ENCODE data around the gene SMIM17. TPM values are rescaled to one million over a fixed set of nuclear protein-coding genes. Genes with fewer than 3 reads are reported as not detected.

SMIM17 gene
- total RNA-seq, 1 donor, result not detected

DNA sequence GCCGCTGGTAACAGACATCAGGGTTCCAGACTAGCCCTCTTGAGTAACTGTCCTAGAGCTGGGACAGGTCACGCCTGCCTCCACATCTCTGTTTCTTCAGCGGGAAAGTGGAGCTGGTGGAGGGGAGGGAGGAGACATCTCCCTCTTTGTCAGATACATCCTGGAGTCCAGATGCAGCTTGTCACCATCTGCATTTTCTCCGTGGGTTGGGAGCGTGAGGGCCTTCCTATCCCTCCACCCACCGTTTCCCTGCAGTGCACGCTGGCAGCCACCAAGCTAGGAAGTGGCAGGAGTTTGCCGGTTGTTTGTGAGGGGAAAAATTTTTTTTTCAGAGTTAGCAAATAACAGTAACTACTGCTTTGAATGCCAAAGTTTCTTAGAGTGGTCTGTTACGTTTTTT, 20.0 kb upstream of the SMIM17 start:
- H3K4me1 ChIP-seq (ENCODE audit: insufficient read depth, low read length), result no peaks in the 10 kb centered on the region
- H3K27me3 ChIP-seq (ENCODE audit: insufficient read depth, low read length), result no peaks in the 10 kb centered on the region
- peaks cover 11% of the 10 kb centered on the region for H3K9me3 ChIP-seq (ENCODE audit: low read depth, low read length)
- no peak overlapping the region for H3K4me3 ChIP-seq (ENCODE audit: low read length)

DNA sequence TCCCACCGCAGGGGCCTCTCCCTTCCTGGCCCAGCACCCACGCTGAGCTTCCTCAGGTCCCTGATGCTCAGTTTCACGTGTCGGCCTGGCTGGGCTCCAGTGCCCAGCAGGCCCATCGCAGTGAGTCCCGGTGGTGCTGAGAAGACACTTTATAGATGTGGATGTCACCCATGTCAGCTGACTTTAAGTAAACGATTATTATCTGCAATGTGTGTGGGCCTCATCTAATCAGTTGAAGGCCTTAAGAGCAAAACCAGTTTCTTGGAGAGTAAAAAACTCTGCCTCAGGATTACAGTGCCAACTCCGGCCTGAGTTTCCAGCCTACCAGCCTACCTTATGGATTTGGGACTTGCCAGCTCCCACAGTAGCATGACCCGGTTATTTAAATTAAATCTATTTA, 17.3 kb upstream of the SMIM17 start:
- Histone ChIP-seq H3K4me1 (ENCODE audit: insufficient read depth, low read length) (no peaks in the 10 kb centered on the region), H3K27me3 (ENCODE audit: insufficient read depth, low read length) (no peaks in the 10 kb centered on the region), H3K9me3 (ENCODE audit: low read depth, low read length) (peaks cover 11% of the 10 kb centered on the region), H3K4me3 (ENCODE audit: low read length) (no peak overlapping the region)

DNA sequence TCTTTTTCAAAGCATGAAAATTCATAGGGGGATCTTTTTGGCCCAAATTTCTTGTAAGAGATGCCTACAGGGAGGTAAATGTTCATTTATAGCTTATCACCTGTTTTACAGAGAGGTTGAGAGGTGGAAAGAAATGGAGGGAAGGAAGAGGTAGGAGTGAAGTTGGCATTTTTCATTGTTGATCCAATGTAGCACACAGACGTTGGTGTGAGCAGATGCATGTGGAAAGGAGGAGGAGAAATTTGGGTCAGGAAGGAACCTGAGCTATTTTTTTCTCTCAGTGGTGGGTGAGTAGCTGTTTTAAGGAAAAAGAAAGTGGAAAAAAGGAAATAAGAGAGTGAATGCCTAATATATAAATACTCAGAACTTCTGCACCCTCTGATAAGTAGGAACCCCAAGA, 9.9 kb upstream of the SMIM17 start:
- Histone ChIP-seq H3K9me3 (ENCODE audit: low read depth, low read length) (peaks cover 25% of the 10 kb centered on the region), H3K4me1 (ENCODE audit: insufficient read depth, low read length) (no peaks in the 10 kb centered on the region), H3K4me3 (ENCODE audit: low read length) (no peak overlapping the region), H3K27me3 (ENCODE audit: insufficient read depth, low read length) (no peaks in the 10 kb centered on the region)

DNA sequence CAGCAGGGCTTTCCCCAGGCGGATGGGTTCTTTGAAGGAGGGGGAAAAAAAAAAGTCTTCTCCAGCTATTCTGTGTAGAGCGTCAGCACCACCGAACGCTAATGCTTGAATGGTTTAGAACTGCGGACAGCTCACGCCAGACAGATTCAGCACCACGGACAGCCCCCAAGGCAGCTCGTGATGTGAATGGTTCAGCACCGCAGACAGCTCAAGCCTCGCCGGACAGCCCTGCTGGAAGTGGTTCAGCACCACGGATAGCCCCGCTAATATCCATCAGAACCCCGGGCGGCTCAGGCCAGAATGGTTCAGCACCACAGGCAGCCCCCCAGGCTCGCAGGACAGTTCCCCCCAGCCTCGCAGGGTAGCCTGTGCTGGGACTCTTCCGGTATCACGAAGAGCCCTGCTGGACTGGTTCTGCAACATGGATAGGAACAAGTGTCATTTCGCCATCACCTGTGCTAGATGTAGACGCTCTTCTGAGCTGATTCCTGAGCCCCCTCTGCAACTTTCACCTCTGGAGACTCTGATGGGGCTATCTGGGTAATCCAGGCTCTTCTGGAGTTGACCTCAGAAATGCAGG, 4.9 kb upstream of the SMIM17 start:
- Histone ChIP-seq H3K4me1 (ENCODE audit: insufficient read depth, low read length) (no peaks in the 10 kb centered on the region), H3K4me3 (ENCODE audit: low read length) (no peak overlapping the region), H3K27me3 (ENCODE audit: insufficient read depth, low read length) (peaks cover 5% of the 10 kb centered on the region), H3K9me3 (ENCODE audit: low read depth, low read length) (peaks cover 18% of the 10 kb centered on the region)

DNA sequence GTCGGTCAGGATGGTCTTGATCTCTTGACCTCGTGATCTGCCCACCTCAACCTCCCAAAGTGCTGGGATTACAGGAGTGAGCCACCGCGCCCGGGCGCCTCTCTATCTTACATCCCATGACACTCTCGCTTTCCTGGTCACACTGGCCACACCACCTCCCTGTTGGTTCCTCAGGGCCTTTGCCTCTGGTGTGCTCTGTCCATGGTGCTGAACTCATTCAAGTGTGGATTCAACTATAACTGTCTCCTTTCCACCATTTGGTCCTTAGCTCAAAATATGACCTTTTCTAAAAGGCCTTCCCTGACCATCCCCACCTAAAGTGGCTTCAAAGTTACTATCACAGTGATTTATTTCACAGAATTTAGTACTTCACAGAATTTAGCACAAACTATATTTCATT, 3.7 kb upstream of the SMIM17 start:
- Histone ChIP-seq H3K27me3 (ENCODE audit: insufficient read depth, low read length) (peaks cover 9% of the 10 kb centered on the region), H3K4me3 (ENCODE audit: low read length) (no peak overlapping the region), H3K4me1 (ENCODE audit: insufficient read depth, low read length) (no peaks in the 10 kb centered on the region), H3K9me3 (ENCODE audit: low read depth, low read length) (peaks cover 11% of the 10 kb centered on the region)

DNA sequence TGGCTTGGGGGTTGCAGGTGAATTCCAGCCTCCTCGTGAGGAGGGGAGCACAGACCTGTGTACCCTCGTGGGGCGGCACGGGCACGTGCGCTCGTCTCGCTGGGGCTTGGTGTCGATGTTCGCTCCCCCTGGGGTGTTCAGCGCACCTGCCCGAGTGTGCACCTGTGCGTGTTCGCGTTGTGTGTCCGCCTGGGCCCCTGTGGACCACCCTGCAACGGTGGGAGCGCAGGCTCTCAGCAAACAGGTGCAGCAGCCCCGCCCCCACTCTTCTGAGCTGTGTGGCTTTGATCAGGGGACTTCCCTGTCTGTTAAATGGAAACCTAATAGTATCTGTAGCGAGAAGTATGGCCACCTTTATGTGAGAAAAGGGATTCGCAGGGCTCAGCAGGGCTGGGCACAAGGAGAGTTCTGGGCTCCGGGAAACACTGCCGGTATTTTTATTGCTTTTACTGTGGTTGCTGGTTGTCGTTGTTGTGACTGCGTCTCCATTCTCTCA, 549 bp downstream of the SMIM17 start:
- peaks cover 9% of the 10 kb centered on the region for H3K27me3 ChIP-seq (ENCODE audit: insufficient read depth, low read length)
- no peaks in the 10 kb centered on the region for H3K9me3 ChIP-seq (ENCODE audit: low read depth, low read length)
- no peak overlapping the region for H3K4me3 ChIP-seq (ENCODE audit: low read length)
- no peaks in the 10 kb centered on the region for H3K4me1 ChIP-seq (ENCODE audit: insufficient read depth, low read length)

DNA sequence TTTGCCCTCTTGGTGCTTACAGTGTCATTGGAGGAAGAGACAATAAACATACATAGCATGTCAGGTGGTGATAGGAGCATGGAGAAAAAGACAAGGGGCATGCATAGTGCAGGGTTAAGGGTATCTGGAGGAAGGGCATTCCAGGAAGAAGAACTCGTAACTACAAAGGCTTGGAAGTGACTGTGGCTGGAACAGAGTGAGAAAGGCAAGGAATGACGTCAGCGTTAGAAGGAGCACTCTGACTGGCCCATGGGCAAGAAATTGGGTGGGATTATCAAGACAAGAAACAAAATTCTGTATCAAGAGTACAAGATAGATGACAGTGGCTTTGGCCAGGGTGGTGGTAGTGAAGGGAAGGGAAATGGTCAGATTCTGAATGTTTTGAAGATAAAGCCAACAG, 11.2 kb downstream of the SMIM17 start:
- peaks cover 6% of the 10 kb centered on the region for H3K9me3 ChIP-seq (ENCODE audit: low read depth, low read length)
- no peaks in the 10 kb centered on the region for H3K27me3 ChIP-seq (ENCODE audit: insufficient read depth, low read length)

DNA sequence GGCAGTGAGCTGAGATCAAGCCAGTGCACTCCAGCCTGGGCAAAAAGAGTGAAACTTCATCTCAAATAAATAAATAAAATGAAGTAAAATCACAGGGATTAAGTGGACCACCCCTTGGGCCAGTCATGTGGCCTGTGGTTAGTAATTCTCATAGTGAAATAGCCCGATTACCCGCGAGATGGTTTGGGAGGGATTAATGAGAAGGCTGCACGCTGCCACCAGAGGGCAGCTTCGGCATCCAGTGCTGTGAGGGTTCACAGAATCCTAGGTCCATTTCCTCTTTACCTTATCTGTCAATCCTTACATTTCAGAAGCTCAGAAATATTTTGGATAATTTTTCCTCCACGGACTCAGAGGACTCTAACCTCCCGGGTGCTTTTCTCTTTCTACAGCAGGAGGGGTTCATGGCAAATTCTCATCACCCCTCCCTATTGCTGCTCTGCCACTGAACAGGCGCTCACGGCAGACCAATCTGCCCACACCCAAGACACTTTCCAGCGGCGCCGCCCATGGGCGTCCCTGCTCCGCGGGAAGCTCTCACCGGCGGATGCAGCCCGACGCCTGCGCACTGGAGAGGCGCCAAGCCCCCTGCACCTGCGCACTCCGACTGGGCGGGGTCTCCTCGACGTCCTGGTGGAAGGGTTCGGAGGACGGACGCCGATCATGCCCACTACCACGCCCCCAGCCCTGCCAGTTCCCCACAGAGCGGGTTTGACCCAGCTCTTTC, 17.6 kb downstream of the SMIM17 start:
- no peak overlapping the region for H3K4me3 ChIP-seq (ENCODE audit: low read length)
- no peaks in the 10 kb centered on the region for H3K4me1 ChIP-seq (ENCODE audit: insufficient read depth, low read length)
- peaks cover 5% of the 10 kb centered on the region for H3K9me3 ChIP-seq (ENCODE audit: low read depth, low read length)
- no peaks in the 10 kb centered on the region for H3K27me3 ChIP-seq (ENCODE audit: insufficient read depth, low read length)

More for the DNA sequence above, 11.2 kb downstream of the SMIM17 start:
- Histone ChIP-seq H3K4me1 (ENCODE audit: insufficient read depth, low read length) (no peaks in the 10 kb centered on the region), H3K4me3 (ENCODE audit: low read length) (no peak overlapping the region)

DNA sequence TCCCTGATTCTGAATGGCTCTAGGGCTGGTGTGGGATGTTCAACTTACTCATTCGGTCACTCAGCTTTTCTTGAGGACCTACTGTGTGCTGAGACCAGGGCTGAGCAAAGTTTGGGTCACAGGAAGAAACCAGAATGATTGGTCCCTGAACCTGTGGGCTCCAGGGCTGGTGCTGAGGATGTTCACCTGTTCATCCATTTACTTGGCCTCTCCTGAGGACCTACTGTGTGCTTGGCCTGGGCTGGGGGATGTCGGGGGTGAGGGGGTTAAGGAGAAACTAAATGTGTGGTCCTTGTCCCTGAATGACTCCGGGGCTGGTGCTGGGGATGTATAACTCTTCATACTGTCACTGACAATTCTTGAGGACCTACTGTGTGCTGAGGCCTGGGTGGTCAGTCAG, 18.3 kb downstream of the SMIM17 start:
- Histone ChIP-seq H3K4me3 (ENCODE audit: low read length) (no peak overlapping the region), H3K27me3 (ENCODE audit: insufficient read depth, low read length) (no peaks in the 10 kb centered on the region), H3K9me3 (ENCODE audit: low read depth, low read length) (peaks cover 5% of the 10 kb centered on the region), H3K4me1 (ENCODE audit: insufficient read depth, low read length) (no peaks in the 10 kb centered on the region)

DNA sequence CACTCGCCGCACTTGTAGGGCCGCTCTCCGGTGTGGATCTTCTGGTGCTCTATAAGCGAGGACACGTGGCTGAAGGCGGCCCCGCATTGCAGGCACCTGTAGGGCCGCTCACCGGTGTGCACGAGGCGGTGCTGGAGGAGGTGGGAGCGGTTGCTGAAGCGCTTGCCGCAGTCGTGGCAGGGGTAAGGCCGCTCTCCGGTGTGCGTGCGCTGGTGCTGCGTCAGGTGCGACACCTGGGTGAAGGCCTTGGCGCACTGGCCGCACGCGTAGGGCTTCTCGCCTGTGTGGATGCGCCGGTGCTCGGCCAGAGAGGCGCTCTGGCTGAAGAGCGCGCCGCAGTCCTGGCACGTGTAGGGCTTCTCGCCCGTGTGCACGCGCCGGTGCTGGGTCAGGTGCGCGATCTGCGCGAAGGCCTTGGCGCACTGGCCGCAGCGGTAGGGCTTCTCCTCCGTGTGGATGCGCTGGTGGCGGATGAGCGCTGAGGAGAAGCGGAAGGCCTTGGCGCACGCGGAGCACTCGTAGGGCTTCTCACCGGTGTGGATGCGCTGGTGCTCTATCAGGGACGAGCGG, 21.1 kb downstream of the SMIM17 start:
- H3K9me3 ChIP-seq (ENCODE audit: low read depth, low read length), result peaks cover 5% of the 10 kb centered on the region
- H3K27me3 ChIP-seq (ENCODE audit: insufficient read depth, low read length), result no peaks in the 10 kb centered on the region

DNA sequence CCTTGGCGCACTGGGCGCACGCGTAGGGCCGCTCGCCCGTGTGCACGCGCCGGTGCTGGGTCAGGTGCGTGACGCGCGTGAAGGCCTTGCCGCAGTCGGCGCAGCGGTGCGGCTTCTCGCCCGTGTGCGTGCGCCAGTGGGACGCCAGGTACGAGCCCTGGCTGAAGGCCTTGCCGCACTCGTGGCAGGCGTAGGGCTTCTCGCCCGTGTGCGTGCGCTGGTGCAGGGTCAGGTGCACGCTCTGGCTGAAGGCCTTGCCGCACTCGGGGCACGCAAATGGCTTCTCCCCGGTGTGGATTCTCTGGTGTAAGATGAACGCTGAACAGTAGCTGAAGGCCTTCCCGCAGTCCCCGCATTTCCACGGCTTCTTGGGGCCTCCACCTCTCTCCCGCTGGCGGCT, 21.6 kb downstream of the SMIM17 start:
- Histone ChIP-seq H3K27me3 (ENCODE audit: insufficient read depth, low read length) (no peaks in the 10 kb centered on the region), H3K4me3 (ENCODE audit: low read length) (no peak overlapping the region), H3K9me3 (ENCODE audit: low read depth, low read length) (peaks cover 5% of the 10 kb centered on the region), H3K4me1 (ENCODE audit: insufficient read depth, low read length) (no peaks in the 10 kb centered on the region)

More for the DNA sequence above, 21.1 kb downstream of the SMIM17 start:
- H3K4me1 ChIP-seq (ENCODE audit: insufficient read depth, low read length), result no peaks in the 10 kb centered on the region
- H3K4me3 ChIP-seq (ENCODE audit: low read length), result no peak overlapping the region

DNA sequence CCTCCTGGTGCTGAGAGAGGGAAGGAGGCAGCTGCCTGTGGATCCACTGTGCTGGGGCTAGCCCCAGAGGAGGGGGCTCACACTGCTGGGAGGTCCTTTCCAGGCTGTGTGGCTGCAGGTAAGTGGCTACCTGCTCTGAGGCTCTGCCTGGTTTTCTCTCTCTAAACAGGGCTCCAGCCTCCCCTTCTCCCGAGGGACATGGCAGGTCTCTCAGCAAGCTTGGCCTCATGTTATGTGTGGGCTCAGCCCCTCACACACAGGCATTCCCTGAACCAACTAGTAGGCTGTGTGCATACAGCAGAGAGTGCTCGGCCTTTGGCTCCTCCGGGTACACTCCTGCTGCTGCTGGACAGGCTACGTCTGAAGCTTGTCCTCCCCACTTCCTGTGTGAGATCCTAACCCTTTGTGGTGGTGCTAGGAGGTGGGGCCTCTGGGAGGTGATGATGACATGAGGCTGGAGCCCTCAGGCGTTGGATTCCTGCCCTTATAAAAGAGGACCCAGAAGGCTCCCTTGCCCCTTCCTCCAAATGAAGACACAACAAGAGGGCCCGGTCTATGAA, 24.4 kb downstream of the SMIM17 start:
- H3K4me3 ChIP-seq (ENCODE audit: low read length), result no peak overlapping the region
- peaks cover 12% of the 10 kb centered on the region for H3K4me1 ChIP-seq (ENCODE audit: insufficient read depth, low read length)
- no peaks in the 10 kb centered on the region for H3K9me3 ChIP-seq (ENCODE audit: low read depth, low read length)
- no peaks in the 10 kb centered on the region for H3K27me3 ChIP-seq (ENCODE audit: insufficient read depth, low read length)

DNA sequence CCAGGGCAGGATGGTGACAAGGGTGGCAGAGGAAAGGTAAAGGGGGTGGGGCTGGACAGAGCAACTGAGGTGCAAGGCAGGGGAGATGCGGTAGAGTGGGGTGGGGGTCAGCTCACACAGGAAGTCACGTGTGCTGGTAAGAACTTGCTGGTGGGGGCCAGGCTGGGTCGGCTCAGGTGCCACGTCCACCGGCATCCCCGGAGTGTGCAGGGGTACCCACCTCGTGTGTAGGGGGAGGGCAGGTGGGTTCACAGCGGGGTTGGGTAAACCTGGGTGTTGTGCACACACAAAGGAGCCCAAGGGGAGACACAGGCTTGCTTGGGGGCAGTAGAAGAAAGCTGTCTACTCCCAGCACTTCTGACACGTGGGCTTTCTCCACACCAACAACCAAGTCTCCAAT, 25.7 kb downstream of the SMIM17 start:
- no peaks in the 10 kb centered on the region for H3K27me3 ChIP-seq (ENCODE audit: insufficient read depth, low read length)
- H3K4me3 ChIP-seq (ENCODE audit: low read length), result no peak overlapping the region
- no peaks in the 10 kb centered on the region for H3K9me3 ChIP-seq (ENCODE audit: low read depth, low read length)
- peaks cover 12% of the 10 kb centered on the region for H3K4me1 ChIP-seq (ENCODE audit: insufficient read depth, low read length)

DNA sequence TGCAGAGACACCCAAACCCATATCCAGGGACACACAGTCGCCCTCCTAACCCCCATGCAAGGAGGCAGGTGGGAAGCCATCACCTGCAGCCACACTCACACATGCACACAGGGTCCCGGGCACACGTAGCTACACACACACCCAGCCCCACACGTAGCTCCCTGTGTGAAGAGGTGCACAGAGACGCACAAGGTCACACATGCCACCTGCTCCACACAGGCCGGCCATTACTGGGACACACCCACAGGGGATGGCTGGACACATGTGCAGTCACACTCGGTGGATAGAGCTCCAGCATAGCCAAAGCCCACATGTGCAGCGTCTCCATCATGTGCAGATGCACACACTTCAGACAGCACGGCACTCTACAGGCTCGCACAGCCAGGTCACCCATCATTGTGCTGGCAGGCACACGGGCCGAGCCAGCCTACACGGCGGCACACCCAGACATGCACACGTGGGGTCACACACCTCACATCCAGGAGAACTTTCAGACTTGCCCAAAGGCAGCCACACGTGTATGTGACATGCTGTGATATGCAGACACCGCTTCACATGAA, 27.5 kb downstream of the SMIM17 start:
- no peak overlapping the region for H3K4me3 ChIP-seq (ENCODE audit: low read length)
- H3K27me3 ChIP-seq (ENCODE audit: insufficient read depth, low read length), result no peaks in the 10 kb centered on the region
- no peaks in the 10 kb centered on the region for H3K9me3 ChIP-seq (ENCODE audit: low read depth, low read length)
- peaks cover 12% of the 10 kb centered on the region for H3K4me1 ChIP-seq (ENCODE audit: insufficient read depth, low read length)

DNA sequence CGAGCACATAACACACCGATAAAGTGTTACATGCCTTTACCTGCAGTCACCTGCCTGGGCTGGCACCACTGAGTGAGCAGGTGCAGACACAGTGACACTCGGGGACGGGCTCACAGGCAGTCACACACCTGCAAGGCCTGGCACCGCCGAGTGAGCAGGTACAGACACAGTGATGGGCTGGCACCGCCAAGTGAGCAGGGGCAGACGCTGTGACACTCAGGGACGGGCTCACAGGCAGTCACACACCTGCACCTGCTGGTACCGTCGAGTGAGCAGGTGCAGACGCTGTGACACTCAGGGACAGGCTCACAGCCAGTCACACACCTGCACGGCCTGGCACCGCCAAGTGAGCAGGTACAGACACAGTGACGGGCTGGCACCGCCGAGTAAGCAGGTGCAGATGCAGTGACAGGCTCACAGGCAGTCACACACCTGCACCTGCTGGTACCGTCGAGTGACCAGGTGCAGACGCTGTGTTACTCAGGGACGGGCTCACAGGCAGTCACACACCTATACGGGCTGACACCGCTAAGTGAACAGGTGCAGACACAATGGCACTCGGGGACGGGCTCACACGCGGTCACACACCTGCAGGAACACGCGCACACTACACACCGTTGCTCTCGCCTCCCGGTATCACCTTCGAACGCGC, 28.1 kb downstream of the SMIM17 start:
- Histone ChIP-seq H3K27me3 (ENCODE audit: insufficient read depth, low read length) (no peaks in the 10 kb centered on the region), H3K4me3 (ENCODE audit: low read length) (peak overlapping the region; percentile 46), H3K9me3 (ENCODE audit: low read depth, low read length) (no peaks in the 10 kb centered on the region)

More for the DNA sequence above, 28.1 kb downstream of the SMIM17 start:
- H3K4me1 ChIP-seq (ENCODE audit: insufficient read depth, low read length), result peaks cover 12% of the 10 kb centered on the region

Data from mononuclear cell (primary cell).